ENCODE results near the gene LYST.

DNA sequence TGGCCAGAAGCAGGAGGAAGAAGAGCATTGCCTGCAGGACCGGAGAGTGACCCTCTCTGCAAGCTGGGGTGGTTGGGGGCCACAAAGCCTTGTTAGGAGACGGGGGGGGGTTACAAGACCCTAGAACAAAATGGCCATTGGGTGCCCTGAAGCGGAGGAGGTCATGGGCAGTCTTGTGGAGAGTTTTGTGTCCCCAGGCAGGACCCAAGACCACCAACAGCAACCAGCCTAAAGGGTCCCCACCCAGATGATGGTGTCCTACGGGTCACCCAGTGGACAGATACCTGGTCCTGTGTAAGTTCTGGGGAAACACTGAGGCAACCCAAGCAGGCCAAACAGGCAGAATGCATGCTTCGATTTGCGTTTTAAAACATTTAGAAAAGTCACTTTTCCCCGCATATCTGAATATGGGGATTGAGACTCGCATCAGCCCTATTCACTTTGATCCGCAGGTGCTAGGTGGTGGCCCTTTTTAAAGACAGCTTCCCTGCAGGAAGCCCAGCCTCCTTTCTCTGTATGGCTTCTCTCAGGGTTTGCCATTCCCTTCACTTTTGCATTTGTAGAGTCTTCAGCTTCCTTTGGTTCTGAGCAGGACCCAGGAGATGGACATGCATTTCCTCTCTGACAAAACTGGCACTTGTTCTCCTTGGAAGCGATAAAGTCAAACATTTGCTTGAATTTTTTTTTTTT lies 238.2 kb downstream of the LYST start:
- TF ChIP-seq, protein P1, sequence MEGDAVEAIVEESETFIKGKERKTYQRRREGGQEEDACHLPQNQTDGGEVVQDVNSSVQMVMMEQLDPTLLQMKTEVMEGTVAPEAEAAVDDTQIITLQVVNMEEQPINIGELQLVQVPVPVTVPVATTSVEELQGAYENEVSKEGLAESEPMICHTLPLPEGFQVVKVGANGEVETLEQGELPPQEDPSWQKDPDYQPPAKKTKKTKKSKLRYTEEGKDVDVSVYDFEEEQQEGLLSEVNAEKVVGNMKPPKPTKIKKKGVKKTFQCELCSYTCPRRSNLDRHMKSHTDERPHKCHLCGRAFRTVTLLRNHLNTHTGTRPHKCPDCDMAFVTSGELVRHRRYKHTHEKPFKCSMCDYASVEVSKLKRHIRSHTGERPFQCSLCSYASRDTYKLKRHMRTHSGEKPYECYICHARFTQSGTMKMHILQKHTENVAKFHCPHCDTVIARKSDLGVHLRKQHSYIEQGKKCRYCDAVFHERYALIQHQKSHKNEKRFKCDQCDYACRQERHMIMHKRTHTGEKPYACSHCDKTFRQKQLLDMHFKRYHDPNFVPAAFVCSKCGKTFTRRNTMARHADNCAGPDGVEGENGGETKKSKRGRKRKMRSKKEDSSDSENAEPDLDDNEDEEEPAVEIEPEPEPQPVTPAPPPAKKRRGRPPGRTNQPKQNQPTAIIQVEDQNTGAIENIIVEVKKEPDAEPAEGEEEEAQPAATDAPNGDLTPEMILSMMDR (IDR thresholded peaks at IDR 0.05), result no peak
- TF ChIP-seq POLR2A (IDR thresholded peaks at IDR 0.05), result no peak
- TF ChIP-seq POLR2AphosphoS5 (IDR thresholded peaks at IDR 0.05), result no peak

Data from prostate gland (tissue), 2 donors.